GM18909 (cell line): ENCODE measurements around the gene HIVEP1.

Experiments
- ATAC-seq: cut with Tn5 transposase; IDR thresholded peaks from one replicate; pipeline ENCODE4 v1.9.1; 2021; ENCODE audit warnings: mild to moderate bottlenecking; ENCODE audit not compliant: unreplicated experiment, poor library complexity

Gene HIVEP1

DNA sequence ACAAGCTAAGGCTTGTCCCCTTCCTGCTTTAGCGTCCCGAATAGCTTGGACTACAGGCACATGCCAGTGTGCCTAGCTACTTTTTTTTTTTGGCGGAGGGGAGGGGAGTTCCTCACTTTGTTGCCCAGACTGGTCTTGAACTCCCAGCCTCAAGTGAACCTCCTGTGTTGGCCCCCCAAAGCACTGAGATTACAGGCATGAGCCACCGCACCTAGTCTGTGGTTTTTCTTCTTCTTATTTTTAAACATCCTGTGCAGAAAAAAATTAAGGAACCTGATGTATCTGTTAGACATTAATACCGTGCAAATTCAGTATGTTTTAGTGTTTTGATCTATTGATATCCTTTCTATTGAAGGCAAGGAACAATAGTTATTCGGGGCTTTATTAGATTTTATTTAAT, 25.7 kb downstream of the HIVEP1 start:
- no peak for ATAC-seq

DNA sequence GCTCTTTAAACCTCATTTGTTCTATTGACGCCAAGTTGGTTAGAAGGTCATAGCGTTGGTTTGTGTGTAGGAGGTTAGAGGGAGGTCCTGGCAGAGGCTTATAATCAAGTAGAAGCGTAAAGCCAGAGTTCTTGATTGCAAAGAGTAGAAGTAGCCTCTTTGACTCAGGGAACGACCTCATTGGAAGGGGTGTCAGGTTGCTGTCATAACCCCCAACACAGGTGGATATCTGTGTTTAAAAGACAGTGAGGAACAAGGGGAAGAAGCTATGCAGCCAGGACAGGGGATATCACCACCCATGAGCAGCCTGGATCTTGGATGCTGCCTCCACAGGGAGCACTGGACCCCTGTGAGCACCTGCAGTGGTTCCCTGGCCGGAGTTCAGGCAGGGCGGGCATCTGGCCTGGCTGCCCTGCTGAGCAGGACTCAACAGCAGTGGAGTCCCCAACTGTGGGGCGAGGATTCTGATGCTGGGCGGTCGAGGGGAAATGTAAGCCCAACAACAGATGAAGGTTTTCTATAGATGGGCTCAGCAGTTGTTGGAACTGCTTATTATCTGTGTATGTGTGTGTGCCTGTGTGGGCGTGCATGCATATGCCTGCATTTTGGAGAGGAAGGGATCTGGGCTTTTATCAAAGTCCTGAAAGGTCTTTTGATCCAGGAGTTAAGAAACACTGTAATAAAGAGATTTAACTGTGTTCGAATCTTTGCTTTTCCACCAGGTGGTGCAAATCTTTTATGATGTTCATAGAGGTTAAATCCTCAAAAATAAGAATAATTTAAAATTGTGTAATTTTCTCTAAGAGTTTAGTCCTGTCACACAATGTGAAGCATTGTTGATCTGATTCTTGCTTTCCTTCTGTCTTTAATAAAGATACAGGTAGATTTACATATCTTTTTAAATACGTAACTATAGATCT, 27.7 kb downstream of the HIVEP1 start:
- ATAC-seq = no peak

- ATAC-seq = no peak
Observed at GRCh38 chr6:12047304-12047703, 35.2 kb downstream of the HIVEP1 start.

DNA sequence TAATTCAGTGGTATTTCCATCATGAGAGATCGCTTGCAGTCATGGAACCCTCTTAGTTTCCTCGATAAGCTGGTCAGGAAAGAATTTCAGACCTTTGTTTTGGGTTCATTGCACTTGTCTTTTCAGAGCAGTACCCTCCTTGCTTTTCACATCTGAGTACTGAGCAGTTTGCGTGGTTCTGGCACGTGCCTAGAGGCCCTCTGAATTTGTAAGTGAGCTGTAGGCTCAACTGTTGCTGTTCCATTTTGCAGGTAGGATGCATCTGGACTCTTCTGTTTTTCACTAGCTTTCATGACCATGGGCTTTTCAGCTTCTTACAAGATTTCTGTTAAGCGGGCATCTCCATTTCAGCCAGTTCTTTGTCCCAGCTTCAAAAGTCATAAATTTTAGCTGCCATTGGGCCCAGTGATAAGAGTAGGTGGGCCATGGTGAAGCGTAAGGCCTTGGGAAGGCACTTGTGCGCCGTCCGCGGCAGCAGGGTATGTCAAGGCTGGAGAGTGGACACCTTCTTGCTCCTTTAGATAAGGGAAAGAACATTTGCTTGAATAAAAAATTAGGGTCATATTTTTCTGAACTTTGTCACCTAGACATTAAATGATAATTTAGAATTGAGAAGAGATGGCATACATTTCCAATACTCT, 35.8 kb downstream of the HIVEP1 start:
- no peak for ATAC-seq

DNA sequence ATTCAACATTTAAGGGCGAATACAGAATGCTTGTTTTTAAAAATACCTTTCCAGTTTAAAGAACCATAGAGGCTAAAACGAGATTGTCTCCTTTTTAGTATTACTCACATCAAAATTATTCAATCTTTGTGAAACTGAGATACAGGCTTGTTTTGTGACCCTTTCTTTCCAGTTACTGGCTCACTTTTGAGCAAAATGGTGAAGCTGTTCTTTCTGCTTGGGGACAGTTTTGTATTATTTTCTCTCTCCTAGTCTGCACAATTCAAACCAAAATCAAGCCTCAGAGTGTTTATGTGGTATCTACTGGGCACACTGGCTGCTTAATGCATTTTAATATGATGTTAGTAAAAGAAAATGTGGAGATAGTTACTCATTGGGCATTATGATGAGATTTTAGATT, 36.5 kb downstream of the HIVEP1 start:
- ATAC-seq = no peak

- no peak for ATAC-seq
Observed at GRCh38 chr6:12049165-12049564, 37.1 kb downstream of the HIVEP1 start.

- peak; percentile 86 for ATAC-seq
Observed at GRCh38 chr6:12051861-12052368, 39.8 kb downstream of the HIVEP1 start.

DNA sequence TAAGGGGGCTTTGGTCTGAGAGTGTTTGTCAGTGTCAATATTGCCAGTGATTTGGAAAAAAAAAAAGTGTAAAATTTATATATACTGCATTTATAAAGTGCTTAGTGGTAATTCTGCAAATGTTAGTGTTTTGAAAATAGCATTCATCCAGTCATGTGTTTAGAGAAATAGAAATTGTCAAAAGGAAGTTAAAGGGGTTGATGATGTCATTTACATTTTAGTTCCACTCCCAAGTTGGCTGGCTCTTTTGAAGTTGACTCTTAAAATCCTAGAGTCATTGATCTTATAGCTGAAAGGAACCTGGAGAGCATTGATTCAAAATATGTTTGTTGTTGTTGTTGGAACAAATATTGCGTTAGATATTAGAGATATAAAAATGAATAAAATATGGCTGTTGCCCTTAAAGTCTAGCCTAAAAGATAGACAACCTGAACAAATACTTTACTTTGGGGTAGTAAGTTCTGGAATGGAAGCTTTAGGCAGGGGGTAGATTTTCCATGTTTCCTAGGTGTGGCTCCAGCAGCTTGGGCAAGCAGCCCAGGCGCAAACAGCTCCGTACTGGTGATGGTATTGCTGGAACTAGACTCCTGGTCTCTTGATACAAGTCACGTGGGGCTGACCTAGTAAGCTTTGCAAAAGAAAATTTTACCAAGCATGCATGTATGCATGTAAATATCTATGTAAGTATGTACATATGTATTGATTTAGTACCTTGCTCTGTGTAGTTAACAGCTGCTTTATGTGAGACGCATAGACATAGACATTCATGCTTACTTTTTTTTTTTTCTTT, 46.3 kb downstream of the HIVEP1 start:
- no peak for ATAC-seq

GRCh38 chr6:12060780-12061609, 48.9 kb downstream of the HIVEP1 start:
- ATAC-seq = peak; percentile 81

DNA sequence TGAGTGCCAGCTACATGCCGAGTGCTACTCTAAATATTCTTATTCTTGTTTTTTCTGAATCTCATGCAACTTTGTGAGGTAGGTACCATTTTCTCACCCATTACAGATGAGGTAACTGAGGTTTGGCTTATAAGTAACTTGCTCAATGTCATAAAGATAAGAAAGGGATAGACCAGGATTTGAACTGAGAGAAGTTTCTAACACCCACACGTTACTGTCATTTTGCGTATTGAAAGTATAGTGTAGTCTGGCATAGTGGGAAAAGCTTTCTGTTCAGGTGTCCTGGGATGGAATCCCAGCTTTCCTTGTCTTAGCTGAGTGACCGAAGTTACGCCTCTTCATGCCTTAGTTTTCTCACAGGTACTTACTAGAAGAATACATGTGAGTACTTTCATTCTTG, 50.5 kb downstream of the HIVEP1 start:
- no peak for ATAC-seq

DNA sequence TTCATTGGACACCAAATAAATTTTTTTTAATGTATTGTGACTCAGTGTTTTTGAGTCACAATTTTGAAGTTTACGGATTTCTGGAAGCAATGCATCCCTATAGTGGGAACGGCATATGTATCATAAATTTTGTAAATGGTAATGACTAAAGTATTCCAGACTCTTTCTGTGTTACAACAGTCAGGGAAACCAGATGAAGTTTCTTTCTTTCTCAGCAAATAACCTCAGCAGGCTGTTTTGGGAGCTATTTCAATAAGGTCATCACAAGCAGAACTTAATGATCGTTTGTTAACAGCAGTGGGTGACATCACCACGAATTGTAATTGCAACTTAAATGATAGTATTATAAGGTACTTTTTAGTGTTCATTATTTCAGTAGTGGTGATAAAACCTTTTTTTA, 52.0 kb downstream of the HIVEP1 start:
- no peak for ATAC-seq

DNA sequence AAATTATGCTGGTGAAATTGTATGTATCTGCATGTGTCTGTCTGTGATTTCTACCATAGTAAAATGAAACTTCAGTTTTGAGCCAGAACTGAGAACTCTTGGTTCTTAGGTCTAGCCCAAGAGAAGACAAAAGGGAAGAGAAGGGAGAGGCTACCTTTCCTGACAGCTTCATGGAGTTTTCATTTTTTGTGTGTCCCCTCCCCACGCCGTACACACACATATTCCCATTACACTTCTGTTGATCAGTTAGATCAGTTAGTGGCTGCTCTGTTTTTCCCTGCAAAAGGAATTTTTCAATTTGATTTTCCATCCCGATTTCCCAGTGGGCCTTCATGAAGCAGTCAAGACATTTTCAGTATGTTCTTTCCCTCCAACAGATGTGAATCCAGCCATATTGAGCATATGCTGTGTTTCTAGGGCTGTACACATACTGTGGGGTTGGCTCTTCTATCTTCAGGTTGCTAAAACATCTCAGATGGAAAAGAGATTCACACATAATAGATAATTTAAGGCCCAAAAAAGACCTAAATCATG, 52.5 kb downstream of the HIVEP1 start:
- no peak for ATAC-seq

DNA sequence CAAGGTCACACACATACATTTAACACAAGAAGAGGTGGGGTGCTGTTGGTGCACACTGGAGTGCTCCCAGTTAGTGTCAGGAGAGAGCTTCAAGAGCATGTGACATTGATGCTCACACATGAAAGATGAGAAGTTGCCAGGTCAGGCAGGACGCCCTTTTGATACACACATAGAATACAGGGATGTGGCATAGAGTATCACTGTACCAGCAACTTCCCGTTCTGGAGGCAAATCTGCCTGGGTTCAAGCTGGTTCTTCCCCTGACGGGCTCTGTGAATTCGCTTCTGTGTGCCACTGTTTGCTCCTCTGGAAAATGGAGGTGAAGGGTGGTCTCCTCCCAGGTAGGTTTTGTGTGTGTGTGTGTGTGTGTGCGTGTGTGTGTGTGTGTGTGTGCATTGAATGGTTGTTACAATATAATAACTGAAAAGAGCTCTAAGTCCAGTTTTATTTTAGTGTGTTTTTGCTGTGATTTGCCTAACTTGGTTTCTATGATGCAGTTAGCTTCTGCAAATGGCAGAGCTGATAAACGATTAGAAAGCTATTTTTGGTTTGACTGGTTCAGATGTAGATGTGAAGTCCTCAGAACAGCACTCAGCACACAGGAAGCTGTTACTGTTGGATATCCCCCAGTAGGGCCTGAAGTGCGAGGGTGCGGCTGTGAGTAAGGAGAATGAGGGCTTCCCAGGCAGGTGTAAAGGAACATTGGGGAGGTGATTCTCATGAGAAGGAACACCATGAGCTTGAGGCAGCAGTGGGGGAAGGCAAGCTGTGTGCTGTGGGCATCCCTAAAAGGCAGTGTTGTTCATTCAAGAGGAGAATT, 53.4 kb downstream of the HIVEP1 start:
- ATAC-seq = peak; percentile 55

DNA sequence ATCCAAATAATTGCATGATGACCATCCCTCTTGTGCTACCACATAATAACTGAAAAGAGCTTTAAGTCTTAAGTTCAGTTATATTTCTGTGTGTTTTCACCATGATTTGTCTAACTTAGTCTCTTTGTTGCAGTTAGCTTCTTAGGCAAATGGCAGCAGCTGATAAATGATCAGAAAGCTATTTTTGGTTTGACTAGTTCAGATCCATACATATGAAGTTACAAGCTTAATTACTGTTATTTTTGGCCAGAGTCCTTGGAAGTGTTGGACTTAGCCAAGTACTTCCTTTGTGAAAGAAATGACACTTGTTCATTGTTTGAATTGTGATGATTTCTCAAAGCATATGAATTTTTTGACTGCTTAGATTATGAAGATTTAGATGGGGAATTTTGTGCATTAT, 54.2 kb downstream of the HIVEP1 start:
- ATAC-seq = no peak

DNA sequence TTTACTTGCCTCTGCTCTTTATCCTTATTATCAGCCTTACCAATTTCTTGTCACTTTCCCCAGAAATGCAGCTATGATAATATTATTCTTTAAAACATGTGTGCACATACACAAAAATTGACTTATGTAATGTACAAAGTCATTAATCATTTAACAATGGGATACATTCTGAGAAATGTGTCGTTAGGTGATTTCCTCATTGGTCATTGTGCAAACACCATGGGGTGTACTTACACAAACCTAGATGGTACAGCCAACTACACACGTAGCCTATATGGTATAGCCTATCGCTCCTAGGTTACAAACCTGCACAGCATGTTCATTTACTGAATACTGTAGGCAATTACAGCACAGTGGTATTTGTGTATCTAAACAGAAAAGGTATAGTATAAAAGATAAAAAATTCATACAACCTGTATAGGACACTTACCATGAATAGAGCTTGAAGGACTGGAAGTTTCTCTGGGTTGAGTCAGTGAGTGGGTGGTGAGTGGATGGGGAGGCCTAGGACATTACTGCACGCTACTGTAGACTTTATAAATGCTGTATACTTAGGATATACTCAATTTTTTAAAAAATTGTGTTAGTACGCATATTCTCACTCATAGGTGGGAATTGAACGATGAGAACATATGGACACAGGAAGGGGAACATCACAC, 56.9 kb downstream of the HIVEP1 start:
- ATAC-seq = no peak

DNA sequence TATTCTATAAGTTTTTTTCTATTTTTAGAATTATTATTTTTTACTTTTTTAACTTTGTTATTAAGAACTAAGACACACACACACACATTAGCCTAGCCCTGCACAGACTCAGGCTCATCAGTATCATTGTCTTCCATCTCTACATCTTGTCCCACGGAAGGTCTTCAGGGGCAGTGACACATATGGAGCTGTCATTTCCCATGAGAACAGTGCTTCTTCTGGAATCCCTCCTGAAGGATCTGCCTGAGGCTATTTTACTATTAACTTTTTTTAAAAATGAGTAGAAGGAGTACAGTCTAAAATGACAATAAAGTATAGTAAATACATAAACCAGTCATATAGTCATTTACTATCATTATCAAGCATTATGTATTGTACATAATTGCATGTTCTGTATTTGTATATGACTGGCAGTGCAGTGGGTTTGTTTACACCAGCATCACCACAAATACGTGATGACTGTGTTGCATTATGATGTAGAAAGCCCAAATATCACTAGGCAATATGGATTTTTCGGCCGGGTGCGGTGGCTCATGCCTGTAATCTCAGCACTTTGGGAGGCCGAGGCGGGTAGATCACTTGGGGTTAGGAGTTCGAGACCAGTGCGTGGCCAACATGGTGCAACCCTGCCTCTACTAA, 57.9 kb downstream of the HIVEP1 start:
- no peak for ATAC-seq

- ATAC-seq = no peak
Observed at GRCh38 chr6:12071064-12071615, 59.0 kb downstream of the HIVEP1 start.
